ENCODE results near the gene TH. TPM values are rescaled to one million over a fixed set of nuclear protein-coding genes. Genes with fewer than 3 reads are reported as not detected.

The TH gene
- polyA plus RNA-seq, 1 donor from 2014 or later, result 3.6 TPM

GRCh38 chr11:2114430-2115241 is 57.0 kb downstream of the TH start:
- no peaks in the 10 kb centered on the region for H3K9me2 ChIP-seq (ENCODE audit: insufficient read depth, low read length)
- no peak overlapping the region for H3K9ac ChIP-seq (ENCODE audit: low read length)
- H3K9me3 ChIP-seq (ENCODE audit: low read length), result peaks cover 6% of the 10 kb centered on the region
- H3K4me3 ChIP-seq (ENCODE audit: low read length), result no peak overlapping the region
- H3K79me2 ChIP-seq (replicated peaks; ENCODE audit: insufficient read depth, low read length), result no peaks in the 10 kb centered on the region
- H3K27ac ChIP-seq (ENCODE audit: low read length), result no peak overlapping the region
- no peaks in the 10 kb centered on the region for H3K36me3 ChIP-seq (ENCODE audit: insufficient read depth, low read length)
- H3K4me2 ChIP-seq (ENCODE audit: low read length), result no peak overlapping the region
- H3K27me3 ChIP-seq (ENCODE audit: insufficient read depth, low read depth, low read length), result no peaks in the 10 kb centered on the region
- H4K20me1 ChIP-seq (ENCODE audit: insufficient read depth), result no peaks in the 10 kb centered on the region
- TF ChIP-seq MXI1 (conservative IDR thresholded peaks at IDR 0.05; ENCODE audit: poor library complexity, severe bottlenecking) (no peak), SMC3 (conservative IDR thresholded peaks at IDR 0.05; ENCODE audit: poor library complexity) (no peak), POLR2AphosphoS5 (IDR thresholded peaks at IDR 0.05) (no peak), EP300 (conservative IDR thresholded peaks at IDR 0.05; ENCODE audit: poor library complexity, severe bottlenecking) (no peak), TAF1 (IDR thresholded peaks at IDR 0.05; ENCODE audit: low read depth) (no peak), RAD21 (conservative IDR thresholded peaks at IDR 0.05) (no peak), EZH2 (IDR thresholded peaks at IDR 0.05; ENCODE audit: borderline replicate concordance, insufficient read depth, low read length, poor library complexity, severe bottlenecking) (no peak)
- TF ChIP-seq, protein P1, sequence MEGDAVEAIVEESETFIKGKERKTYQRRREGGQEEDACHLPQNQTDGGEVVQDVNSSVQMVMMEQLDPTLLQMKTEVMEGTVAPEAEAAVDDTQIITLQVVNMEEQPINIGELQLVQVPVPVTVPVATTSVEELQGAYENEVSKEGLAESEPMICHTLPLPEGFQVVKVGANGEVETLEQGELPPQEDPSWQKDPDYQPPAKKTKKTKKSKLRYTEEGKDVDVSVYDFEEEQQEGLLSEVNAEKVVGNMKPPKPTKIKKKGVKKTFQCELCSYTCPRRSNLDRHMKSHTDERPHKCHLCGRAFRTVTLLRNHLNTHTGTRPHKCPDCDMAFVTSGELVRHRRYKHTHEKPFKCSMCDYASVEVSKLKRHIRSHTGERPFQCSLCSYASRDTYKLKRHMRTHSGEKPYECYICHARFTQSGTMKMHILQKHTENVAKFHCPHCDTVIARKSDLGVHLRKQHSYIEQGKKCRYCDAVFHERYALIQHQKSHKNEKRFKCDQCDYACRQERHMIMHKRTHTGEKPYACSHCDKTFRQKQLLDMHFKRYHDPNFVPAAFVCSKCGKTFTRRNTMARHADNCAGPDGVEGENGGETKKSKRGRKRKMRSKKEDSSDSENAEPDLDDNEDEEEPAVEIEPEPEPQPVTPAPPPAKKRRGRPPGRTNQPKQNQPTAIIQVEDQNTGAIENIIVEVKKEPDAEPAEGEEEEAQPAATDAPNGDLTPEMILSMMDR (IDR thresholded peaks at IDR 0.05; ENCODE audit: poor library complexity, severe bottlenecking), result no peak
- H2AFZ ChIP-seq (ENCODE audit: low read depth, low read length), result no peak overlapping the region
- no peaks in the 10 kb centered on the region for H3F3A ChIP-seq (ENCODE audit: insufficient read depth, low read length, poor library complexity, severe bottlenecking)

Small RNA genes within 50 kb of the gene (small RNA-seq; reads per million reads assigned to genes)
- gene MIR4686, result 0 reads per million in 3 experiments
- gene MIR483, result 0 to 2.5 (median 0.03) reads per million in 3 experiments

Other genes starting within 250 kb of the TH start
- gene MRPL23, start 224.5 kb downstream of the TH start, polyA plus RNA-seq, result 139 and 154 TPM in 2 replicates
- gene H19, start 174.0 kb downstream of the TH start, polyA plus RNA-seq, result not detected in 2 replicates
- not detected in 2 replicates for gene IGF2, start 32.4 kb downstream of the TH start, polyA plus RNA-seq
- gene INS, start 10.6 kb downstream of the TH start, polyA plus RNA-seq, result not detected in 2 replicates
- gene ASCL2, start 98.8 kb upstream of the TH start, polyA plus RNA-seq, result not detected in 2 replicates
- gene C11orf21, start 130.1 kb upstream of the TH start, polyA plus RNA-seq, result not detected in 2 replicates
- gene TSPAN32, start 130.2 kb upstream of the TH start, polyA plus RNA-seq, result not detected in 2 replicates
- 96.2 and 97.8 TPM in 2 replicates for gene CD81, start 205.5 kb upstream of the TH start, polyA plus RNA-seq
- 54.3 and 62.2 TPM in 2 replicates for gene TSSC4, start 228.9 kb upstream of the TH start, polyA plus RNA-seq